ENCODE measurements around the gene FRAS1.

DNA sequence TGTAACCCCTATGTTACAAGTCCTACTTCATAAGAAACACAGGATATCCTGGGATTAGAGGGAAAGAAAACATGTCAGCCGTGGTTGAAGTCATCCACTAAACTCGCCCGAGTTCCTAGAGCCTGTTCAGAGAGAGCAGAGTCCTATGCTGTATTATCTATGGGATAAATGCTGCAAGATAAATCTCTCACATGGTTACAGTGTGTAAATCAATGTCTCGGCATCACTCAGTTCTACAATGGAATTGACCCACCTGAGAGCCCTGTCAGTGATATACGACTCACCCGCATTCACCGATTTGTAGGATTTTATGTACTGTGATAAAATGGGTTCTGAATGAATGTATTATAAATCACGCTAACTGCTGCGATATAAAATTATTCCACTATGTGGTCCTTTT is 366.7 kb downstream of the FRAS1 start:
- TF ChIP-seq, protein P1, sequence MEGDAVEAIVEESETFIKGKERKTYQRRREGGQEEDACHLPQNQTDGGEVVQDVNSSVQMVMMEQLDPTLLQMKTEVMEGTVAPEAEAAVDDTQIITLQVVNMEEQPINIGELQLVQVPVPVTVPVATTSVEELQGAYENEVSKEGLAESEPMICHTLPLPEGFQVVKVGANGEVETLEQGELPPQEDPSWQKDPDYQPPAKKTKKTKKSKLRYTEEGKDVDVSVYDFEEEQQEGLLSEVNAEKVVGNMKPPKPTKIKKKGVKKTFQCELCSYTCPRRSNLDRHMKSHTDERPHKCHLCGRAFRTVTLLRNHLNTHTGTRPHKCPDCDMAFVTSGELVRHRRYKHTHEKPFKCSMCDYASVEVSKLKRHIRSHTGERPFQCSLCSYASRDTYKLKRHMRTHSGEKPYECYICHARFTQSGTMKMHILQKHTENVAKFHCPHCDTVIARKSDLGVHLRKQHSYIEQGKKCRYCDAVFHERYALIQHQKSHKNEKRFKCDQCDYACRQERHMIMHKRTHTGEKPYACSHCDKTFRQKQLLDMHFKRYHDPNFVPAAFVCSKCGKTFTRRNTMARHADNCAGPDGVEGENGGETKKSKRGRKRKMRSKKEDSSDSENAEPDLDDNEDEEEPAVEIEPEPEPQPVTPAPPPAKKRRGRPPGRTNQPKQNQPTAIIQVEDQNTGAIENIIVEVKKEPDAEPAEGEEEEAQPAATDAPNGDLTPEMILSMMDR (IDR thresholded peaks at IDR 0.05) = no peak
- TF ChIP-seq POLR2A (IDR thresholded peaks at IDR 0.05) = no peak

Measured in heart left ventricle (tissue), 13 donors.